PFSK-1 (cell line): ENCODE data around the gene OR10X1.

Experiments
- TAF1 ChIP-seq: IDR thresholded peaks from 2 replicates; pipeline ENCODE4 v1.6.1; 2012; ENCODE audit warnings: low read length, control low read depth, borderline replicate concordance; ENCODE audit not compliant: insufficient read depth
- TF ChIP-seq, protein P1 (sequence below), 2 experiments: IDR thresholded peaks; 2 replicates each; pipeline versions ENCODE4 v1.6.1 to v1.8.0; 2011 to 2012; ENCODE audit warnings: low read depth in 2 of 2, low read length in 2 of 2, control low read depth in 1 of 2, inconsistent platforms in 1 of 2, mild to moderate bottlenecking in 1 of 2, moderate library complexity in 1 of 2; ENCODE audit not compliant: insufficient read depth in 1 of 2

DNA sequence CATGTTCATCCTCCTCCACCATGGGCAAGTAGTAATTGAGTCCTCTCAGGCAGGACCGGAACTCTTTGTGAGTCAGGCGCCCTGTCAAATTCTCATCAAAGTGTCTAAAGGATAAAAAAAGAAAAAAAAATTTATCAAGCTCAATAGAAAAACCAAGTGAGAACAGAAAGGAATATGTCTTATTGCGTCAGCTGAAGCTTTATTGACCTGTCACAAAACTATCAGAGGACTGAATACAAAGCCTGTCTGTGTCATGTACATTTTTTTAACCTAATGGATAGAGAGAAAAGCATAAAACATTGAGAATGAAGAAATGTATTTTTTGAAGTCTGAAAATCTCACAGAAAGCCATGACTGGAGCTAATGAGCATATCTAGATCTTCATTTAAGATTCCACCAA is 34.1 kb upstream of the OR10X1 start:
- TF ChIP-seq, protein P1, sequence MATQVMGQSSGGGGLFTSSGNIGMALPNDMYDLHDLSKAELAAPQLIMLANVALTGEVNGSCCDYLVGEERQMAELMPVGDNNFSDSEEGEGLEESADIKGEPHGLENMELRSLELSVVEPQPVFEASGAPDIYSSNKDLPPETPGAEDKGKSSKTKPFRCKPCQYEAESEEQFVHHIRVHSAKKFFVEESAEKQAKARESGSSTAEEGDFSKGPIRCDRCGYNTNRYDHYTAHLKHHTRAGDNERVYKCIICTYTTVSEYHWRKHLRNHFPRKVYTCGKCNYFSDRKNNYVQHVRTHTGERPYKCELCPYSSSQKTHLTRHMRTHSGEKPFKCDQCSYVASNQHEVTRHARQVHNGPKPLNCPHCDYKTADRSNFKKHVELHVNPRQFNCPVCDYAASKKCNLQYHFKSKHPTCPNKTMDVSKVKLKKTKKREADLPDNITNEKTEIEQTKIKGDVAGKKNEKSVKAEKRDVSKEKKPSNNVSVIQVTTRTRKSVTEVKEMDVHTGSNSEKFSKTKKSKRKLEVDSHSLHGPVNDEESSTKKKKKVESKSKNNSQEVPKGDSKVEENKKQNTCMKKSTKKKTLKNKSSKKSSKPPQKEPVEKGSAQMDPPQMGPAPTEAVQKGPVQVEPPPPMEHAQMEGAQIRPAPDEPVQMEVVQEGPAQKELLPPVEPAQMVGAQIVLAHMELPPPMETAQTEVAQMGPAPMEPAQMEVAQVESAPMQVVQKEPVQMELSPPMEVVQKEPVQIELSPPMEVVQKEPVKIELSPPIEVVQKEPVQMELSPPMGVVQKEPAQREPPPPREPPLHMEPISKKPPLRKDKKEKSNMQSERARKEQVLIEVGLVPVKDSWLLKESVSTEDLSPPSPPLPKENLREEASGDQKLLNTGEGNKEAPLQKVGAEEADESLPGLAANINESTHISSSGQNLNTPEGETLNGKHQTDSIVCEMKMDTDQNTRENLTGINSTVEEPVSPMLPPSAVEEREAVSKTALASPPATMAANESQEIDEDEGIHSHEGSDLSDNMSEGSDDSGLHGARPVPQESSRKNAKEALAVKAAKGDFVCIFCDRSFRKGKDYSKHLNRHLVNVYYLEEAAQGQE (IDR thresholded peaks at IDR 0.05; ENCODE audit: insufficient read depth in 1 of 2, low read depth in 2 of 2, low read length in 2 of 2): no peak
- no peak for TF ChIP-seq TAF1
